ENCODE measurements around the gene LSM3. TPM values are rescaled to one million over a fixed set of nuclear protein-coding genes. Genes with fewer than 3 reads are reported as not detected.
A peak's percentile ranks its signal among the peaks of the same experiment; 100 is the strongest.

LSM3 gene
- total and polyA plus RNA-seq, 3 experiments from 2014 or later, result 22.9 to 26.6 (median 25.8) TPM

- H3K27ac ChIP-seq (ENCODE audit: low read depth, low read length), result no peak overlapping the region
- no peaks in the 10 kb centered on the region for H3K27me3 ChIP-seq (ENCODE audit: insufficient read depth, low read length, poor library complexity, severe bottlenecking)
- H3K4me3 ChIP-seq (ENCODE audit: low read length), result no peak overlapping the region
- POLR2A ChIA-PET, result no interaction called here
- CTCF ChIA-PET, result no interaction called here
- H3K9me3 Mint-ChIP-seq, result peaks cover 0 to 11% (median 7%) of the 10 kb centered on the region in 5 donors
- H3K4me1 ChIP-seq (ENCODE audit: insufficient read depth, low read length), result no peaks in the 10 kb centered on the region
- no peak for DNase-seq
- H3K36me3 Mint-ChIP-seq, result peaks cover 0 to 11% (median 2%) of the 10 kb centered on the region in 3 donors
- H3K9me3 ChIP-seq (ENCODE audit: low read length), result peaks cover 6% of the 10 kb centered on the region
- no peaks in the 10 kb centered on the region for H3K36me3 ChIP-seq (ENCODE audit: insufficient read depth, low read length)
- H3K27me3 Mint-ChIP-seq, result peaks cover 20 to 50% of the 10 kb centered on the region in 2 donors
- no peak overlapping the region for H3K4me3 Mint-ChIP-seq
- H3K27ac Mint-ChIP-seq, result no peak overlapping the region
- H3K4me1 Mint-ChIP-seq, result peaks cover 3 to 7% (median 4%) of the 10 kb centered on the region in 3 donors
These were observed 55.8 kb downstream of the LSM3 start for GRCh38 chr3:14234251-14235002.

- H3K9me3 ChIP-seq (ENCODE audit: low read length), result peaks cover 6% of the 10 kb centered on the region
- Mint-ChIP-seq H3K27ac (no peak overlapping the region), H3K4me1 (peaks cover 3 to 7% (median 4%) of the 10 kb centered on the region in 3 donors), H3K27me3 (peaks cover 20 to 46% of the 10 kb centered on the region in 2 donors), H3K36me3 (peaks cover 0 to 11% (median 2%) of the 10 kb centered on the region in 3 donors), H3K9me3 (peaks cover 0 to 11% (median 7%) of the 10 kb centered on the region in 5 donors), H3K4me3 (peak overlapping the region in 1 of 7 donors; percentile 3)
- no peak for DNase-seq
- no peaks in the 10 kb centered on the region for H3K4me1 ChIP-seq (ENCODE audit: insufficient read depth, low read length)
- H3K27ac ChIP-seq (ENCODE audit: low read depth, low read length), result no peak overlapping the region
- H3K36me3 ChIP-seq (ENCODE audit: insufficient read depth, low read length), result no peaks in the 10 kb centered on the region
- CTCF ChIA-PET, result no interaction called here
- H3K27me3 ChIP-seq (ENCODE audit: insufficient read depth, low read length, poor library complexity, severe bottlenecking), result no peaks in the 10 kb centered on the region
- POLR2A ChIA-PET, result no interaction called here
- no peak overlapping the region for H3K4me3 ChIP-seq (ENCODE audit: low read length)
These were observed 56.6 kb downstream of the LSM3 start for GRCh38 chr3:14235003-14235911.

- Histone ChIP-seq H3K4me3 (ENCODE audit: low read length) (no peak overlapping the region), H3K27me3 (ENCODE audit: insufficient read depth, low read length, poor library complexity, severe bottlenecking) (no peaks in the 10 kb centered on the region), H3K27ac (ENCODE audit: low read depth, low read length) (no peak overlapping the region), H3K9me3 (ENCODE audit: low read length) (peaks cover 6% of the 10 kb centered on the region), H3K4me1 (ENCODE audit: insufficient read depth, low read length) (no peaks in the 10 kb centered on the region), H3K36me3 (ENCODE audit: insufficient read depth, low read length) (no peaks in the 10 kb centered on the region)
- Mint-ChIP-seq H3K36me3 (peaks cover 0 to 11% (median 2%) of the 10 kb centered on the region in 3 donors), H3K4me3 (no peak overlapping the region), H3K4me1 (peaks cover 3 to 7% (median 4%) of the 10 kb centered on the region in 3 donors), H3K27me3 (peaks cover 19 to 41% of the 10 kb centered on the region in 2 donors), H3K27ac (no peak overlapping the region), H3K9me3 (peaks cover 0 to 11% (median 7%) of the 10 kb centered on the region in 5 donors)
- ChIA-PET CTCF (no interaction called here), POLR2A (no interaction called here)
- no peak for DNase-seq
These were observed 57.3 kb downstream of the LSM3 start for GRCh38 chr3:14235912-14236295.

GRCh38 chr3:14236902-14237301, 58.3 kb downstream of the LSM3 start:
- CTCF ChIA-PET, result no interaction called here
- no peak overlapping the region for H3K4me3 Mint-ChIP-seq
- H3K9me3 ChIP-seq (ENCODE audit: low read length), result peaks cover 6% of the 10 kb centered on the region

GRCh38 chr3:14237457-14237856, 58.8 kb downstream of the LSM3 start:
- Mint-ChIP-seq H3K27ac (no peak overlapping the region), H3K36me3 (peaks cover 0 to 8% (median 2%) of the 10 kb centered on the region in 3 donors), H3K4me1 (peaks cover 3 to 6% (median 4%) of the 10 kb centered on the region in 3 donors), H3K27me3 (peaks cover 18 to 28% of the 10 kb centered on the region in 2 donors), H3K4me3 (no peak overlapping the region), H3K9me3 (peaks cover 0 to 11% (median 6%) of the 10 kb centered on the region in 5 donors)
- H3K9me3 ChIP-seq (ENCODE audit: low read length), result peaks cover 6% of the 10 kb centered on the region
- ChIA-PET POLR2A (no interaction called here), CTCF (no interaction called here)
- no peaks in the 10 kb centered on the region for H3K36me3 ChIP-seq (ENCODE audit: insufficient read depth, low read length)
- DNase-seq, result no peak
- no peak overlapping the region for H3K4me3 ChIP-seq (ENCODE audit: low read length)
- H3K27ac ChIP-seq (ENCODE audit: low read depth, low read length), result no peak overlapping the region
- no peaks in the 10 kb centered on the region for H3K4me1 ChIP-seq (ENCODE audit: insufficient read depth, low read length)
- H3K27me3 ChIP-seq (ENCODE audit: insufficient read depth, low read length, poor library complexity, severe bottlenecking), result no peaks in the 10 kb centered on the region

More at GRCh38 chr3:14236902-14237301, 58.3 kb downstream of the LSM3 start:
- peaks cover 0 to 11% (median 2%) of the 10 kb centered on the region in 3 donors for H3K36me3 Mint-ChIP-seq
- H3K4me1 Mint-ChIP-seq, result peaks cover 3 to 7% (median 4%) of the 10 kb centered on the region in 3 donors
- Histone ChIP-seq H3K4me1 (ENCODE audit: insufficient read depth, low read length) (no peaks in the 10 kb centered on the region), H3K4me3 (ENCODE audit: low read length) (no peak overlapping the region), H3K27ac (ENCODE audit: low read depth, low read length) (no peak overlapping the region), H3K36me3 (ENCODE audit: insufficient read depth, low read length) (no peaks in the 10 kb centered on the region), H3K27me3 (ENCODE audit: insufficient read depth, low read length, poor library complexity, severe bottlenecking) (no peaks in the 10 kb centered on the region)
- no peak overlapping the region for H3K27ac Mint-ChIP-seq
- POLR2A ChIA-PET, result no interaction called here
- DNase-seq, result no peak
- peaks cover 0 to 11% (median 7%) of the 10 kb centered on the region in 5 donors for H3K9me3 Mint-ChIP-seq
- H3K27me3 Mint-ChIP-seq, result peaks cover 18 to 31% of the 10 kb centered on the region in 2 donors

- no peak overlapping the region for H3K27ac ChIP-seq (ENCODE audit: low read depth, low read length)
- POLR2A ChIA-PET, result no interaction called here
- no peaks in the 10 kb centered on the region for H3K27me3 ChIP-seq (ENCODE audit: insufficient read depth, low read length, poor library complexity, severe bottlenecking)
- Mint-ChIP-seq H3K4me1 (no peaks in the 10 kb centered on the region), H3K36me3 (peaks cover 0 to 4% (median 2%) of the 10 kb centered on the region in 3 donors), H3K27me3 (peaks cover 9 to 21% of the 10 kb centered on the region in 2 donors), H3K27ac (no peak overlapping the region), H3K9me3 (peaks cover 0 to 9% (median 5%) of the 10 kb centered on the region in 5 donors), H3K4me3 (no peak overlapping the region)
- CTCF ChIA-PET, result interaction anchor here (1.5 kb wide), 1 partner anchor 35 kb away, joined by 3 read pairs; no protein-coding TSS in a partner anchor
- peaks cover 6% of the 10 kb centered on the region for H3K9me3 ChIP-seq (ENCODE audit: low read length)
- H3K4me3 ChIP-seq (ENCODE audit: low read length), result no peak overlapping the region
- H3K36me3 ChIP-seq (ENCODE audit: insufficient read depth, low read length), result no peaks in the 10 kb centered on the region
- no peak for DNase-seq
- H3K4me1 ChIP-seq (ENCODE audit: insufficient read depth, low read length), result no peaks in the 10 kb centered on the region
These were observed 59.7 kb downstream of the LSM3 start for GRCh38 chr3:14238356-14238755.

GRCh38 chr3:14238930-14239329, 60.3 kb downstream of the LSM3 start:
- Histone ChIP-seq H3K4me3 (ENCODE audit: low read length) (no peak overlapping the region), H3K9me3 (ENCODE audit: low read length) (peaks cover under 1% of the 10 kb centered on the region), H3K4me1 (ENCODE audit: insufficient read depth, low read length) (no peaks in the 10 kb centered on the region), H3K27me3 (ENCODE audit: insufficient read depth, low read length, poor library complexity, severe bottlenecking) (no peaks in the 10 kb centered on the region), H3K36me3 (ENCODE audit: insufficient read depth, low read length) (no peaks in the 10 kb centered on the region), H3K27ac (ENCODE audit: low read depth, low read length) (no peak overlapping the region)
- H3K4me3 Mint-ChIP-seq, result no peak overlapping the region
- peaks cover 0 to 4% (median 0%) of the 10 kb centered on the region in 5 donors for H3K9me3 Mint-ChIP-seq
- H3K27me3 Mint-ChIP-seq, result peaks cover 7 to 18% of the 10 kb centered on the region in 2 donors
- ChIA-PET CTCF (interaction anchor here (1.5 kb wide), 1 partner anchor 36 kb away, joined by 3 read pairs; no protein-coding TSS in a partner anchor), POLR2A (no interaction called here)
- no peak for DNase-seq
- no peaks in the 10 kb centered on the region for H3K36me3 Mint-ChIP-seq
- no peaks in the 10 kb centered on the region for H3K4me1 Mint-ChIP-seq
- H3K27ac Mint-ChIP-seq, result no peak overlapping the region

GRCh38 chr3:14239940-14240339, 61.3 kb downstream of the LSM3 start:
- H3K4me3 ChIP-seq (ENCODE audit: low read length), result no peak overlapping the region
- Mint-ChIP-seq H3K36me3 (no peaks in the 10 kb centered on the region), H3K4me3 (no peak overlapping the region), H3K27ac (no peak overlapping the region), H3K27me3 (peaks cover 4 to 13% of the 10 kb centered on the region in 2 donors), H3K4me1 (no peaks in the 10 kb centered on the region), H3K9me3 (peaks cover 0 to 2% (median 0%) of the 10 kb centered on the region in 5 donors)
- no peak for DNase-seq
- no peaks in the 10 kb centered on the region for H3K9me3 ChIP-seq (ENCODE audit: low read length)
- ChIA-PET CTCF (no interaction called here), POLR2A (no interaction called here)
- no peaks in the 10 kb centered on the region for H3K27me3 ChIP-seq (ENCODE audit: insufficient read depth, low read length, poor library complexity, severe bottlenecking)
- no peak overlapping the region for H3K27ac ChIP-seq (ENCODE audit: low read depth, low read length)
- no peaks in the 10 kb centered on the region for H3K36me3 ChIP-seq (ENCODE audit: insufficient read depth, low read length)
- H3K4me1 ChIP-seq (ENCODE audit: insufficient read depth, low read length), result no peaks in the 10 kb centered on the region
